IMR-90 (cell line): ENCODE measurements around the gene KLF16. TPM values are rescaled to one million over a fixed set of nuclear protein-coding genes. Genes with fewer than 3 reads are reported as not detected.

Experiments used
- ELK1 ChIP-seq: fragments of 150-350 bp; IDR thresholded peaks from 2 replicates; pipeline ENCODE4 v1.6.1; 2016; ENCODE audit warnings: low read depth, mild to moderate bottlenecking, low read length, moderate library complexity, borderline replicate concordance
- polyA plus RNA-seq, 3 experiments: library from polyadenylated mRNA; depleted of rRNA; stranded (reverse); fragments of >200 nt; gene quantifications; 2 replicates each; pipeline ENCODE4 v1.2.3, GENCODE V29; 2012; ENCODE audit warnings: low replicate concordance in 1 of 3
- total RNA-seq: library from RNA; depleted of rRNA; stranded (reverse); fragments of >200 nt; gene quantifications from 2 replicates; pipeline ENCODE4 v1.2.3, GENCODE V29; 2012

Gene KLF16
- total and polyA plus RNA-seq, 2 of the 4 experiments (the other 2 are of a cell fraction), result 0.90 to 13.1 TPM

DNA sequence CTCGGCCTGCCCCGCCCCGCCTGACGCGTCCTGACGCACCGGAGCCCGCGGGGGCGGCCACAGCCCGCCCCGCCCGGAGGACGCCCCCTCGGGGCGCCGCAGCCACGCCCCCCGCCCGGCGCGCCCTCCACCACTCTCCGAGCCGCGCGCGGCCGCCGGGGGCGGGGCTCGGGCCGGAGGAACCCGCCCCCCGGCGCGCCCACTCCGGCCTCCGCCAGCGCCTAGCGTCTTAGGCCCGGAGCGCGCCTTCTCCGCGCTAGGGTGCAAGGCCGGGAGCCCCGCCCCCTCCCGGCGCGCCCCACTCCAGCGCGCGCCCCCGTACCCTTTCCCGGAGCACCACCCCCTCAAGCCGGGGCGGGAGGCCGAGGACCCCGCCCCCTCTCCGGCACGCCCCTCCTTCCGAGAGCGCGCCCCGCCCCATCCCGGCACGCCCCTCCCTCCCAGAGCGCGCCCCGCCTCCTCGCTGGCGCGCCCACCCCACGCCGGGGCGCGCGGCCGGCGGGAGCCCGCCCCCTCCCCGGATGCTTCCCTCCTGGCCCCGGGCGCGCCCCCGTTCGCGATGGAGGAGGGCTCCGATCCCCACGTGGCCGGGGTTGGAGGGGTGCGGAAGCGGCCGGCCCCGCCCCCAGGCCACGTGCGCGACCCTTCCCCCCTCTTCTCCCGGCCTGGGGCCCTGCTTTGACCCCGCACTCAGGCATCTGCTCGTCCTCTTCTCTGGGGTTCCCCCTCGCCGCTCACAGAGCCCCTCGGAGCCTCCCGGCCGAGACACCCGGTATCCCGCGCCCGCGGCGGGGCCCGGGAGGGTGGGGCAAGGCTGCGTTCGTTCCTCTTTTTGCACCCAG, 480 bp upstream of the KLF16 start (continued):
- TF ChIP-seq ELK1, result no peak
